ENCODE results near the gene PSMB2.
"Not testable (repeated sequence)": the region's sequence is repeated elsewhere in the genome, so short reads cannot be mapped to it uniquely, and the experiment has no call there.

PSMB2 gene

GRCh38 chr1:35592991-35593769 lies 48.1 kb downstream of the PSMB2 start:
- no peak for DNase-seq (ENCODE audit: low read depth in 2 of 2)

- no peak for DNase-seq (ENCODE audit: low read depth in 2 of 2)
Measured at GRCh38 chr1:35591211-35591610, 50.1 kb downstream of the PSMB2 start.

GRCh38 chr1:35590476-35591040 lies 50.8 kb downstream of the PSMB2 start:
- DNase-seq (ENCODE audit: low read depth in 2 of 2) = no peak

- no peak for DNase-seq (ENCODE audit: low read depth in 2 of 2)
Measured at GRCh38 chr1:35589516-35590427, 51.6 kb downstream of the PSMB2 start.

GRCh38 chr1:35588197-35588910 lies 53.0 kb downstream of the PSMB2 start:
- no peak for DNase-seq (ENCODE audit: low read depth in 2 of 2)

GRCh38 chr1:35587736-35588135 lies 53.6 kb downstream of the PSMB2 start:
- DNase-seq (ENCODE audit: low read depth in 2 of 2) = no peak

GRCh38 chr1:35586808-35587207 lies 54.5 kb downstream of the PSMB2 start:
- no peak for DNase-seq (ENCODE audit: low read depth in 2 of 2)

GRCh38 chr1:35585805-35586204 lies 55.5 kb downstream of the PSMB2 start:
- not testable (repeated sequence) for DNase-seq (ENCODE audit: low read depth in 2 of 2)

- no peak for DNase-seq (ENCODE audit: low read depth in 2 of 2)
Measured at GRCh38 chr1:35585281-35585680, 56.0 kb downstream of the PSMB2 start.

GRCh38 chr1:35581621-35582020 lies 59.7 kb downstream of the PSMB2 start:
- DNase-seq (ENCODE audit: low read depth in 2 of 2) = not testable (repeated sequence)

- no peak for DNase-seq (ENCODE audit: low read depth in 2 of 2)
Measured at GRCh38 chr1:35580949-35581388, 60.4 kb downstream of the PSMB2 start.

- DNase-seq (ENCODE audit: low read depth in 2 of 2) = peak; percentile 29 to 42
Measured at GRCh38 chr1:35577071-35577998, 64.0 kb downstream of the PSMB2 start.

GRCh38 chr1:35576766-35577070 lies 64.6 kb downstream of the PSMB2 start:
- not testable (repeated sequence) for DNase-seq (ENCODE audit: low read depth in 2 of 2)

GRCh38 chr1:35576061-35576765 lies 65.1 kb downstream of the PSMB2 start:
- no peak for DNase-seq (ENCODE audit: low read depth in 2 of 2)

- no peak for DNase-seq (ENCODE audit: low read depth in 2 of 2)
Measured at GRCh38 chr1:35575416-35575958, 65.8 kb downstream of the PSMB2 start.

GRCh38 chr1:35574655-35575415 lies 66.5 kb downstream of the PSMB2 start:
- no peak for DNase-seq (ENCODE audit: low read depth in 2 of 2)

GRCh38 chr1:35574125-35574654 lies 67.1 kb downstream of the PSMB2 start:
- no peak for DNase-seq (ENCODE audit: low read depth in 2 of 2)

GRCh38 chr1:35573198-35574124 lies 67.9 kb downstream of the PSMB2 start, which contains the start of gene TFAP2E:
Gene TFAP2E (plus strand): TSS chr1:35573314. CDS start chr1:35573578, 264 bp downstream.
- DNase-seq (ENCODE audit: low read depth in 2 of 2) = no peak

Data from stimulated activated CD8-positive, alpha-beta memory T cell treated with anti-CD3 and anti-CD28 coated beads, Interleukin-2, amount 100 ng/mL, for 1 hour (primary cell).